AG10803 (cell line): ENCODE measurements around the gene HLTF.

ENCODE experiments used
- DNase-seq: peaks from one replicate; pipeline ENCODE4 v3.0.0; 2010; ENCODE audit warnings: low read depth
- H3K4me3 ChIP-seq: 2 replicates; pipeline ENCODE4 v1.5.1; 2011; ENCODE audit warnings: mild to moderate bottlenecking, low read length, control low read depth
- CTCF ChIP-seq: conservative IDR thresholded peaks from 2 replicates; pipeline ENCODE4 v1.5.1; 2011; ENCODE audit warnings: mild to moderate bottlenecking, low read length, control low read depth, inconsistent platforms

HLTF gene

DNA sequence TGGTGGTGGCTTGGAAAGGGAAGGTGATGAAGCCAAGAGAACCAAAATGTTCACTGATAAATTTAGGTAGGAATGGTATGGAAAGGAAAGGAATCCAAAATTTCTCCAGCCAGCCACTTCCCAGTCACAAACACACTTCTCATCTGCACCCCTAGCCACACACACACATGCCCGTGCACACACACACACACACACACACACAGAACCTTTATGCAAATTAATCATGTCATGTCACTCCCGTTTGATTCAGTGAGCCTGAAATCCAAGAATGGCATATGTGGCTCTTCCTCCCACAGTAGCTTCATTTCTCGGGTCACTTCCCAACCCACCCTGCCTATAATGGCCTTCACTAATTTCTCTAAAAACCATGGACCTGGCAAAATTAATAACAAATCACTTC, 3.1 kb upstream of the HLTF start:
- DNase-seq: no peak
- no peak for TF ChIP-seq CTCF
- no peak overlapping the region for H3K4me3 ChIP-seq

DNA sequence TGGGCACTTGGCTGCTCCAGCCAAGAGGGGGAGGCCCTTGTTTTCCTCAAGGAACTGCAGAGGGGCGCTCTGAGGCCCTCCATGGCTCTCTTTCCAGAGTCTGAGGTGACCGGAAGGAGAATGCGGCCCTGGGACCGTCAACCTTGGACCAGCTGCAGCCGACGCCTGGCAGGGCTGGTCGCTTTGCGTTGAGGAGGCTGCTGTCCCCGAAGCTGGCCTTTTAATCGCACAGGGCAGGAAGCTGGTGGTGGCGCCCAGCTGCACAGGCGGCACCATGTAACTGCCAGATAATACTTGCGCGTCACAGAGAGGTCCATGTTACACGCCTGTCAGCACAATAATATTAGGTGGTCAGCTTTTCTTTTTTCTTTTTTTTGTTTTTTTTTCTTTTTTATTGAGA, 875 bp upstream of the HLTF start:
- no peak overlapping the region for H3K4me3 ChIP-seq
- no peak for TF ChIP-seq CTCF
- DNase-seq: no peak

DNA sequence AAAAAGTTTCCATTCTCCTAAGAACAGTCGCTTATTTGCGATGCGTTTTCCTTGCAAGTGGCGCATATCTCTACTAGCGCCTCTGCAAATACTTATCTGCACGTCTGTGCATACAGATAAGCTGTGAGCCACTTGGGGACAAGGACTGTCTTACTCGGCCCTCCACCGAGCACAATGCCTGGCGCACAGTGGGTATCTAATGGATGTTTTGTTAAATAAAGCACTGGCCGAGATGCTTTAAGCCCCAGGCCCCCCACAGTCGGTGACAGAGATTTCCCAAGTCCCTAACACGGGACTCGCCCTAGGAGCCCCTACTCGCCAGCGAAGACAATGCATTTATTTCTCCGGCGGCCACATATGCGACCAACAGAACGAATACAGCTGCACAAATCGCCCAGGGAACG, 503 bp downstream of the HLTF start:
- DNase-seq: peak; percentile 27
- TF ChIP-seq CTCF: no peak
- peak overlapping the region; percentile 91 for H3K4me3 ChIP-seq

DNA sequence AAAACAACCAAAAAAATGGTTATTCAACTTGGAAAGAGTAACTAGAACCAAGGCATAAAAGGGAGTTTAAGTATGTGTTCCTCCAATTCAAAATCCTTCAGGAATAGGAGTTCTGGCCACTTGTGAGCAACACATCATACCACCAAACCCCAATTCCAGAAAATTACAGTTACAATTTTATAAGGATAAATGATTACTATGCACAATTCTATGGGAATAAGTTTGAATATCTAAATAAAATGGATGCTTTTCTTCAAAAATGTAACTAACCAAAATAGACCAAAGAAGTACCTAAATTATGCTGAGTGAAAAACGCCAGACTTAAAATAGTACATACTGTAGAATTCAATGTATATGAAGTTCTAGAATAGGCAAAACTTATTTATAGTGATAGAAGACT, 4.6 kb downstream of the HLTF start:
- no peak overlapping the region for H3K4me3 ChIP-seq
- DNase-seq: no peak
- no peak for TF ChIP-seq CTCF

- TF ChIP-seq CTCF: no peak
- H3K4me3 ChIP-seq: no peak overlapping the region
- DNase-seq: peak; percentile 36
Observed at GRCh38 chr3:149080699-149081091, 5.6 kb downstream of the HLTF start.

- no peak for TF ChIP-seq CTCF
- peak; percentile 4 for DNase-seq
- no peak overlapping the region for H3K4me3 ChIP-seq
Observed at GRCh38 chr3:149080011-149080698, 6.2 kb downstream of the HLTF start.

GRCh38 chr3:149077628-149078027, 8.7 kb downstream of the HLTF start:
- no peak overlapping the region for H3K4me3 ChIP-seq
- no peak for TF ChIP-seq CTCF
- peak; percentile 74 for DNase-seq
